Measurements from ENCODE around the gene ASB10.

GRCh38 chr7:151185762-151186639 is 1.0 kb downstream of the ASB10 start:
- no peak for TF ChIP-seq POLR2AphosphoS5 (IDR thresholded peaks at IDR 0.05)
- TF ChIP-seq CTCF (IDR thresholded peaks at IDR 0.05) = no peak
